HG02943 (cell line): Measurements from ENCODE around the gene EPB41L4A.
"Not testable (repeated sequence)": the region's sequence is repeated elsewhere in the genome, so short reads cannot be mapped to it uniquely, and the experiment has no call there.

Experiments used
- ATAC-seq: cut with Tn5 transposase; IDR thresholded peaks from one replicate; pipeline ENCODE4 v1.9.1; 2021; ENCODE audit warnings: mild to moderate bottlenecking, low read depth, moderate library complexity; ENCODE audit not compliant: unreplicated experiment

The EPB41L4A gene

GRCh38 chr5:112360740-112361139 is 58.3 kb downstream of the EPB41L4A start:
- not testable (repeated sequence) for ATAC-seq

- no peak for ATAC-seq
These were observed 62.7 kb downstream of the EPB41L4A start for GRCh38 chr5:112356178-112356956.

- ATAC-seq = no peak
These were observed 63.9 kb downstream of the EPB41L4A start for GRCh38 chr5:112355058-112355685.

GRCh38 chr5:112353678-112354077 is 65.4 kb downstream of the EPB41L4A start:
- ATAC-seq = no peak

GRCh38 chr5:112351225-112351624 is 67.9 kb downstream of the EPB41L4A start:
- ATAC-seq = no peak

GRCh38 chr5:112350626-112351025 is 68.5 kb downstream of the EPB41L4A start:
- no peak for ATAC-seq

- ATAC-seq = no peak
These were observed 69.7 kb downstream of the EPB41L4A start for GRCh38 chr5:112349371-112349770.

GRCh38 chr5:112348915-112349314 is 70.2 kb downstream of the EPB41L4A start:
- no peak for ATAC-seq

GRCh38 chr5:112348387-112348786 is 70.7 kb downstream of the EPB41L4A start:
- ATAC-seq = no peak

GRCh38 chr5:112346411-112347044 is 72.5 kb downstream of the EPB41L4A start:
- no peak for ATAC-seq

GRCh38 chr5:112344540-112344939 is 74.5 kb downstream of the EPB41L4A start:
- no peak for ATAC-seq

- ATAC-seq = no peak
These were observed 76.7 kb downstream of the EPB41L4A start for GRCh38 chr5:112342389-112342788.

- no peak for ATAC-seq
These were observed 79.3 kb downstream of the EPB41L4A start for GRCh38 chr5:112339761-112340160.

GRCh38 chr5:112338681-112339337 is 80.3 kb downstream of the EPB41L4A start:
- no peak for ATAC-seq

GRCh38 chr5:112333331-112333781 is 85.7 kb downstream of the EPB41L4A start:
- ATAC-seq = no peak

- ATAC-seq = no peak
These were observed 87.2 kb downstream of the EPB41L4A start for GRCh38 chr5:112331892-112332291.

- peak; percentile 88 for ATAC-seq
These were observed 89.5 kb downstream of the EPB41L4A start for GRCh38 chr5:112329419-112330090.

- ATAC-seq = no peak
These were observed 95.9 kb downstream of the EPB41L4A start for GRCh38 chr5:112323166-112323565.

GRCh38 chr5:112320408-112320807 is 98.7 kb downstream of the EPB41L4A start:
- ATAC-seq = no peak

- ATAC-seq = no peak
These were observed 100.7 kb downstream of the EPB41L4A start for GRCh38 chr5:112318346-112318745.
